Measurements from ENCODE around the gene MAGOH.
"Not testable (repeated sequence)": the region's sequence is repeated elsewhere in the genome, so short reads cannot be mapped to it uniquely, and the experiment has no call there.

The MAGOH gene

DNA sequence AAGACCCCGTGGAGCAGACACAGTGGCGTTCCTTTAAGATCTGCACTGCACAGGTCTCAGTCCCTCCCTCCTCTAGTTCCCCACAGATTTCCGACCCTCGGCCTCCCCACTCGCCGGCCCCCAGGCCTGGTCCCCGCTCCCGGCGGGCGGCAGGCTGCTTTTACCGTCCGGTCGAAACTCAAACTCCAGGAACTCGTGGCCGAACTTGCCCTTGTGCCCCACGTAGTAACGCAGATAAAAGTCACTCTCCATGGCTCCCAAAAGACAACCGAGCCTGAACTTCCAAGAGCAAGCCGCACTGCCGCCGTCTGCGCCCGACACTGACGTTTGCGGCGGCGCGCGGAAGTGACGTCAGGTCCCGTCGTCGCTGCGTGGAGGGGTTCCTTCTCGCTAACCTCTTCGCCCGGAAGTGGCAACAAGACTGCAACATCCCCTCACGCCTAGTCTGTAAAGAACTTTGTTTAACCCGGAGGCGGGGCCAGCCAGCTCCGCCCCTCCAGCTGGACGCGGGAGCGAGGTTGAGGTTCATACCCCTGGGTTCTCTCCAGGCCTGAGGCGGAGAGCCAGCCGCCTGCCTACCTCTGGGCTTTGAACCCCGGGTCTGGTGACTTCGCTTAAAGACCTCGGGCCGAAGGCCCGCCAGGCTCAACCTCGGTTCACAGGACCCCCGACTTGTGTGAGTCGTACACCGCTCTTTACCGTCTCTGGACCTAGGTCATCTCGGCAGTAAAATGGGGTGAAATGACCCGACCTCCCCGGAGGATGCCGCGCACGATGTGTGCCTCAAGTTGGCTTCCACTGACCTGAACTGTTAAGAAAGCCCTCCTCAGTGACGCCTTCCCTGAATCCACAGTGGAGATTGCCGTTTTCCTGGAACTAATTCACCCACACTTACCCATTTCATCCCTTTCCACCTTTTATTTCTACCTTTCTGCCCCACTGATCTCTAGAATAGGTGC lies at the start of gene MAGOH:
TSS of gene MAGOH (minus strand) at position 322 of the 959 bp plus-strand sequence. CDS start at position 252, 70 bp downstream.
- peak; percentile 89 to 90 (median 89) for DNase-seq (ENCODE audit: low read depth in 3 of 3)

- no peak for DNase-seq (ENCODE audit: low read depth in 3 of 3)
Measured at GRCh38 chr1:53286955-53287354, 48.6 kb upstream of the MAGOH start.

DNA sequence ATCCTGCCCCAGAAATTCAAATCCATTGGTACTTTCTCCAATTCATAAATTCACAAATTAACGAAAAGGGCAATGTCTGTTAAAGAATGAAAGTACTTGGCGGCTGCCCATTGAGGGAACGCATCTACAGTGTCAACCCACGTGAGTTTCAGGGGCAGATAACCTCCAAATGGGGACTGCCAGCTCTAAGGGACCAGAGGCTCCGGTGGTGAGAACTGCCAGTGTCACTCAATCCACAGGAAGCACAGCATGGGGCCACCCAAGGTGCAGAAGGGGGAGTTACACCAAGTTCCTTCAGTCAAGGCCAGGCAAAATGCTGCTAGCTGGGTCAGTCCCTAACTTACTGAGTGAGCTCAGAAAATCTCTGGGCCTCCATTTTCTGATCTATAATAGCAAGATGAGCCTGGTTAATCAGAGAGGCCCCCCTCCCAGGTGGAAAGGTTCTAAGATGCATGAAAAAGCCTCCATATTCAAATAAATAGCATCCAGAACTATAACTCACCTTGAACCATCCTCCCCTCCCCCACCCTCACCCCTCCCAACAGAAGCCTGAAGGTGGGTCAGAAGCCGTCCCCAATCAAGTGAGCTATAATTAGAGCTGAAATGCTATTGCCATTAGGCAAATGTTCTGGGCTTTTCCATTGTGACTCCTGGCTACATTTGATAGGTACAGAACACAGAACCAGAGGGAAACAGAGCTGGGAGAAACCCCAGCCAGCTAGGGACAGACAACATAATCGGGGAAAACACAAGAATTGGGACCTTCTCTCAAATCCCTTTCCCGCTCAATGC lies 47.8 kb upstream of the MAGOH start:
- DNase-seq (ENCODE audit: low read depth in 3 of 3), result no peak

DNA sequence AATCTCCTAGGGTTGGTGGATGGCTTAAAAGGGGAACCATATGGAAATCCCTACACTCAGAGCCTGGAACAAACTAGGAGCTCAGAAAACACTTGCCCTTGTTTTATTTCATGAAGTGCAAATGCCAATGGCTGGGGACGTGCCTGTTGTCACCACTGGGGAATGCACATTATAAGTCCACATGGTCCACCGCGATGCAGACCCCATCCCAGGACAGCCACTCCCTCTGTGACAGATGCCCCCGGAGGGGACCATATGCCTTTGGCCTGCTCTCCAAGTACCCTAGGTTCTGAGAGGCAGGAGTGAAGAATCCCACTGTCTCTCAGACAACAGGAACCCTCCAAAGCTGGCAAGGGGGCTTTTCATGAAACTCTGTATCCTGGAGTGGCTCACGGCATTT lies 47.2 kb upstream of the MAGOH start:
- DNase-seq (ENCODE audit: low read depth in 3 of 3), result no peak

GRCh38 chr1:53284224-53285020 lies 46.1 kb upstream of the MAGOH start:
- no peak for DNase-seq (ENCODE audit: low read depth in 3 of 3)

- DNase-seq (ENCODE audit: low read depth in 3 of 3), result not testable (repeated sequence)
Measured at GRCh38 chr1:53283156-53283555, 44.8 kb upstream of the MAGOH start.

DNA sequence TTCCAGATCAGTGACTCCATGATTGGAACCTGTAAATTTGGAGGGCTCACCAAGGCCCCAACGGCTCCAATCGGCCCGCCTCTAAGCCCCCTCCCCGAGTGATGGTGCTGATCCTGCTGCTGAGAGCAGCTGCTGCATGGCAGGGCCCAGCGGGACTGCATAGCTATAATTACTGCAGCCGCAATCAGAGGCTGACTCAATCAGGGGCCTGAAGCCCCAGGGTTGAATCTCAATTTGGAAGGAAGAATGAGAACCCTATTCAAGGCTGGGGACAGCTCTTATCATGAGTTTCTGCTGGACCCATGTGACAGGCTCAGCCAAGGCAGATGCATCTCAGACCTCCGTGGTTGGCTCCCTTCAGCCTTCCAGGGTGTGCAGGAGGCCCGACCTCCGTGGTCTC lies 42.8 kb upstream of the MAGOH start:
- no peak for DNase-seq (ENCODE audit: low read depth in 3 of 3)

DNA sequence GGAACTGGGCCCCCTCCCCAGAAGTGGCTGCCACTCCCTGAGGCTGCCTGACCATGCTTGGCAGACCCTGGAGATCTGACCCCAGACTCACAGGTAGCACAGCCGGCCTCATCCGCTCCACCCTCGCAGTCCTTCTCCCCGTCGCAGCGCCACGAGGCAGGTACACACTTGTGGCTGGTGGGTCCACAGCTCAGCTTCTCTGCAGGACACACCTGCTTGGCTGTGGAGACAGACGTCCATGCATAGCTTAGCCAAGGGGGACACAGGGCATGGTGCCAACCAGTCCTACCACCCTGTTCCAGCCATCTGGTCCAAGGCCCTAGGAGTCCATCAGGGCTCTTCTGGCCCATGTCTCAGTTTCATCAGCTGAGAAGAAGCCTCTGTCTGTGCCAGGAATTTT lies 42.2 kb upstream of the MAGOH start:
- DNase-seq (ENCODE audit: low read depth in 3 of 3), result no peak

GRCh38 chr1:53279296-53280200 lies 41.2 kb upstream of the MAGOH start:
- DNase-seq (ENCODE audit: low read depth in 3 of 3), result no peak

DNA sequence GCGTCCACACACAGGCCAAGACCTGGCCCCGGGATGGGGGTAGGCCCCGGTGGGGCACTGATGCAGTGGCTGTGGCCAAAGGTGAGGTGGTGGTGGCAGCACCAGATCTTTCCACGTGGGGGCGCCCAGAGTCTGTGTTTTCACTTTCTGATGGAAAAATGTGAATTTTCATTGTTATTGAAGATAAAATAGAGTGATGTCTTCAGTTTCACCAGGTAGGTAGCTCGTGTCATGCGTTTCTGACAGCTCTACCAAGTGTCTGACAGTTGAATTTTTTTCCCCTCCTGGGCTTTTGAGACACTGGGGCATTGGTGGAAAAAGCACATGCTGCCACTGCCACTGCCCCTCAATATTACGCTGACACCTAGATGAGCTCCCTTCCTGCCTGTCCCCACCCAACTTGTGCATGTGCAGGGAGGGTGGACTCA lies 40.0 kb upstream of the MAGOH start:
- DNase-seq (ENCODE audit: low read depth in 3 of 3), result peak; percentile 41 to 50 (median 44)

GRCh38 chr1:53277326-53277725 lies 39.0 kb upstream of the MAGOH start:
- no peak for DNase-seq (ENCODE audit: low read depth in 3 of 3)

DNA sequence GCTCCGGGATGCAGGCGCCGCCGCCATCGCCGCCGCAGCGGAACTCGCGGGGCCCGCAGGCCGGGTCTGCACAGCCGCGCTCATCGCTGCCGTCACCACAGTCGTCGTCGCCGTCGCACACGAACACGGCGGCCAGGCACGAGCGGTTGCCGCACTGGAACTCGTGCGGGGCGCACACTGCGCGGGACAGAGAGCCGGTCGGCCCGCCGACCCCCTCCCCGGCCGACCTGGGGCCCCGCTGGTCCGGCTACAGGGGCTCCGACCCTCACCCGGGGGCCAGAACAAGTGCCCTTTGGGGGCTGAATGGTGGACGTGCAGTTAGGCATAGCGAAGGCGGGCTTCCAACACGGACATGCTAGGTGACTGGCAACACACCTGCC lies 38.6 kb upstream of the MAGOH start:
- no peak for DNase-seq (ENCODE audit: low read depth in 3 of 3)

- no peak for DNase-seq (ENCODE audit: low read depth in 3 of 3)
Measured at GRCh38 chr1:53276153-53276901, 38.0 kb upstream of the MAGOH start.

- no peak for DNase-seq (ENCODE audit: low read depth in 3 of 3)
Measured at GRCh38 chr1:53275566-53275965, 37.2 kb upstream of the MAGOH start.

DNA sequence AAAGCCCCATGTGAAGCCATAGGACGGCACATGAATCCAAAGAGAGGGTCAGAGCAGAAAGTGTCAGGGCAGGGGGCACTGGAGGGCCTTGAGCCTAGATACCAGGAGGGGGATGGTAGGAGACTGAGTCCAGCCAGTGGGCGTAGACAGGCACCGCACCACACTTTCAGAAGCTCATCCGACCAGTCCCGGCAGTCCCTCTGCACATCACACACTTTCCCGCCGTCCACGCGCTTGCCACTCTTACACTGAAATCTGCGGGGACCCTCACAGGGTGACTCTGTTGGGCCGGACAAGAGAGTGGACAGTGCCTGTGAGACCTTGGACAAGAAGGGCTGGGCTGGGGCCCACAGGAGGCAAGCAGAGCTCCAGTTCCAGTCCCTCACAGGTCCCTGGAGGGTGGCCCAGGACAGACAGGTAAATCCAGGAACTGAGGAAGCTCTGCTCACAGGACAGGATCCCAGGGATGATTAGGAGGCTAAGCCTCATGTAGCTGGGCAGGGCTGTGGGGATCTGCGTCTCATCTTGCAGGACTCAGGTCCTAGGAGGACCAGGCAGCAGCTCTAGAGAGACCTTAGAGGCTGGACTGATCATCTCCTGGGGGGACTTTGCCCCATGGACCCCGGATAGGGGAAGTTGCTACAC lies 36.3 kb upstream of the MAGOH start:
- no peak for DNase-seq (ENCODE audit: low read depth in 3 of 3)

DNA sequence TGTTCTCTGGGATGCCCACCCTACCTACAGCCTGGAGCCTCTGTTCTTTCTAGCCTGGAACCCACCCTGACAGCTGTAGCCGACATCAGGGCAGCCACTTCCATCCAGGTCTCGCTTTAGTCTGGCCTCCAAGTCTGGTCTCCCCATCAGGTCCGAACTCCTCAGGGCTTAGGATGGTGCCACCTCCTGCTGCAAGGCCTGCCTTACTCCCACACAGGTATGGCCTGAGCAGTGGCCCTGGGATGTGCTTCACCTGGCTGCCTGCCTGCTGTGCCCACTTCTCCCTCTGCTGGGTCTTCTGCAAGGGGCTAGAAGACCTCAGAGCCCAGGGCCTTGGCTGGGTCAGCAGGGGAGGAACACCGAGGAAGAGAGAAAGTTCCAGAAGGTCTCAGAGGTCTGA lies 35.7 kb upstream of the MAGOH start:
- DNase-seq (ENCODE audit: low read depth in 3 of 3), result no peak

GRCh38 chr1:53273526-53273925 lies 35.2 kb upstream of the MAGOH start:
- no peak for DNase-seq (ENCODE audit: low read depth in 3 of 3)

DNA sequence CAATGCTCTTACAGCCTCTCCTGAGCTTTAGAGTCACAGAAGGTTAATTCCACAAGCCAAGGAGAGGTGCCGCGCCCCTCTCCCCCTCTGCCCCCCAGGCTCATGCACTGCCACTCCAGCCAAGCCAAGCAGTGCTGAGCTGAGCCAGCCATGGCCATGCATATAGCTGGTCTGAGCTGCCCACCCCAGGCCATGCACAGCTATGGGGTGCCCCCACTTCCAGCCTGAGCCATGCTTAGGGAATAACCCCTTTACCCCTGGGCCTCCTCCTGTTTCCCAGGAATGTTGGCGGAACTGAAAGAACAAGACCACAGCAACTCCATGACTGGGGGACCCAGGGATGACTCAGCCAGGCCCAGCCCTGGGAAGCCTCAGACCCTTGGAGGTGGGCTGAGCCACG lies 34.0 kb upstream of the MAGOH start:
- no peak for DNase-seq (ENCODE audit: low read depth in 3 of 3)

DNA sequence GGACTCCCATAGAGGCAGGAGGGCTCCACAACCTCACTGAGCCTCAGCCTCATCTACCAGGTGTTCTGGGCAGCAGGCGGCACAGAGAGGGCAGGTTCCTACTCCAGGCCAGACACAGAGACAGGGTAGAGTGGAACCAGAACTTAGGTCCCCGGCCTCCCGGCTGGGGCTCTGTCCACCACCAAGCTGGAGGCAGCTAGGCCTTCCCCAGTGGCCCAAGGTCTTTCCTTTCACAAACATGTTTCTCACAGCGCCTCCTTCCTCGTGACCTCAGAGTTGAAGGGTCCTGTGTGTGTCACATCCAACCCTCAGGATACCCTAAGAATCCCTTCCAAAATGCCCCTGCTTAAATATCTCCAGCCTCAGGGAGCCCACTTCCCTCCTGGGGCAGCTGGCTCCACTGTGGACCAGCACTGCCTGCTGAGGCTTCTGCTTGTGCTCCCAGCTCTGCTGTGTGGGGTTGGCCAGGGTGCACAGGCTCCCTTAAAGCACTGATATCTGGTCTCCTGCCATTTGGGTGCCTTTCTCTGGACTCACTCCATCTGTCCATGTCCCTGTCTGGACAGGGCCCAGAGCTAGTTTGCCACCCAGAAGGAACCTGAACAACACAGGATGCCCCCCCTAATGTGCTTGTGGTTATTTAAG lies 33.2 kb upstream of the MAGOH start:
- DNase-seq (ENCODE audit: low read depth in 3 of 3), result no peak
